GM18868 (cell line): ENCODE results near the gene ZNF407.

ENCODE experiments used
- ATAC-seq: cut with Tn5 transposase; IDR thresholded peaks from one replicate; pipeline ENCODE4 v1.9.1; 2021; ENCODE audit warnings: mild to moderate bottlenecking, moderate library complexity; ENCODE audit not compliant: unreplicated experiment

ZNF407 gene

GRCh38 chr18:74715306-74715705, 117.6 kb downstream of the ZNF407 start:
- ATAC-seq, result no peak

- ATAC-seq, result no peak
Measured at GRCh38 chr18:74715865-74716712, 118.4 kb downstream of the ZNF407 start.

DNA sequence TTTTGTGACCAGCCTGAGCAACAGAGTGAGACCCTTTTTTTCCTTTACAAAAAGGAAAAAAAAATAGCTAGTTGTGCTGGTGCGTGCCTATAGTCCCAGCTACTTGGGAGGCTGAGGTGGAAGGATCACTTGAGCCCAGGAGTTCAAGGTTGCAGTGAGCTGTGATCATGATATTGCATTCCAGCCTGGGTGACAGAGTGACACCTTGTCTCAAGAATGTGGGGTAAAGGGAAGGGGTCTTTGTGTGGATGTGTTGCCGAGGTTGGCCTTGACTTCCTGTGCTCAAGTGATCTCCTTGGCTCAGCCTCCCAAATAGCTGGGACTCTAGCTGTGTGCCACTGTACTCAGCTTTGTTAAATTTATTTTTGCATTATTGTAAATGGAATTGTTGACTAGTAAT, 120.6 kb downstream of the ZNF407 start:
- ATAC-seq, result no peak

DNA sequence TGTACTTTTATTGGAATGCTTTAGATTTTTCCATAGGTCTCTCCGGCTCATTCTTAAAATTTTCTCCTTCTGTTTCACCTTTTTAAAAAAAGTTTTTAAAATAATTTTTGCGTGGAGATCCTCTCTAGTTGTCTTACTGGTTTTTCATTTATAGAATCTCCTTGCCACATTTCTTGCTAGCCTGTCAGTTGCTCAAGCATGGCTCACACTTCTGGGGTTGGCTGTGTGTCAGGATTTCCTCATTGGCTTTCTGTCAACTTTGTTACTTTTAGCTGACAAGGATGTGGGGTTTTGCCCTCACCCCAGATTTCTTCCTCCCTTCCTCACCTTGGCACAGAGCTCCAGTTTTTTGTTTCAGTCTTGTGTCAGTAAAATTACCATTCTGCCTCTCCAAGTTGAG, 124.6 kb downstream of the ZNF407 start:
- no peak for ATAC-seq

GRCh38 chr18:74724186-74724585, 126.5 kb downstream of the ZNF407 start:
- ATAC-seq, result no peak

- ATAC-seq, result no peak
Measured at GRCh38 chr18:74725690-74726089, 128.0 kb downstream of the ZNF407 start.

- no peak for ATAC-seq
Measured at GRCh38 chr18:74728586-74728985, 130.9 kb downstream of the ZNF407 start.

- no peak for ATAC-seq
Measured at GRCh38 chr18:74731097-74731496, 133.4 kb downstream of the ZNF407 start.

DNA sequence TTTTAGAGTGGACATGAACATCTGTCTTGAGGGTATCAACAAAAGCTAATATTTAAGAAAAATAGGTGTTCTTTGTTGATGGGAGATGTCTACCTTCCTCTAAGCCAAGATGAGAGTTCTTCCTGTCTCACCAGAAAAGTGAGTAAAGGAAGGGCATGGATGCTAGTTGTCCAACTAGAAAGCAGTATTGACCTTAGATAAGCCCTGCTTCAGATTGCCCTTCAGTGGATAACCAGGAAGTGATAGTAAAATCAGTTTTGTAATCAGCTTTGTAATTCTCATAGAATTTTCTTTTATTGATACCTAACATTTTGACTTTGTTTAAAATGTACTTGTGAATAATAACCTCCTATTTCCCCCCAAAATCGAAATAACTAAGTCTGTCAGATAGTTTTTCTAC, 134.7 kb downstream of the ZNF407 start:
- no peak for ATAC-seq

GRCh38 chr18:74733598-74733997, 135.9 kb downstream of the ZNF407 start:
- no peak for ATAC-seq

DNA sequence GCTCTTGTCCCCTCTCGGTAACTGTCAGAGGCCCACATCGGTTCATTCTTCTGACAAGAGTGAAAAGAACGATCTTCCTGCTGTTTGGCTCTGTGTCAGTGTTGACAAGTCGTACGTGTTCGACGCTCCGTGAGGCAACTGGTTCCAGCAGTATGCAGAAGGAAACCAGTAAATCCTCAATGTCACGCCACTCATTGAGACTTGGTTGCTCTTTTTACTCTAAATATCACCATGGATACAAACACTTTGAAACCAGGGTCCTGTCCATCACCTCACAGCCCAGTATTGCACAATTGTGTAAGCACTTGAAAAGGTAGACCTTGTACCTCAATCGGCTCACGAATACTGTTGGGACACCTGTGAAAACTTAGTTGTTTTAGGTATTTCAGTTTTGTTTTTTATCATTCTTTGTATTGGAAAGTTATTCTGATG, 136.4 kb downstream of the ZNF407 start:
- no peak for ATAC-seq

DNA sequence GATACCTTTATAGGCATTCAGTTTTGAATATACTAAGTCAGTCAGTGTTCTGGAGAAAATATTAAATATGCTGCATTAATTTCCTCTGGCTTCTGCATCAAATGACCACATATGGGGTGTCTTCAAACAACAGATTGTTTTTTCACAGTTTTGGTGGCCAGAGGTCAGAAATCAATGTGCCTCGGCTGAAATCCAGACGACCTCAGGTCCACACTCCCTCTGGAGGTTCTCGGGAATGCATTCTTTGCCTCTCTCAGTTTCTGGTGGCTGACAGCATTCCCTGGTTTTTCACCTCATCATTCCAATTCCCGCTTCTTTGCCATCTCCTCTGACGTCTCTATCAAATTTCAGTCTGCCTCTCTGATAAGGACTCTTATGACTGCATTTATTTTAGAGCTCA, 142.3 kb downstream of the ZNF407 start:
- ATAC-seq, result no peak

DNA sequence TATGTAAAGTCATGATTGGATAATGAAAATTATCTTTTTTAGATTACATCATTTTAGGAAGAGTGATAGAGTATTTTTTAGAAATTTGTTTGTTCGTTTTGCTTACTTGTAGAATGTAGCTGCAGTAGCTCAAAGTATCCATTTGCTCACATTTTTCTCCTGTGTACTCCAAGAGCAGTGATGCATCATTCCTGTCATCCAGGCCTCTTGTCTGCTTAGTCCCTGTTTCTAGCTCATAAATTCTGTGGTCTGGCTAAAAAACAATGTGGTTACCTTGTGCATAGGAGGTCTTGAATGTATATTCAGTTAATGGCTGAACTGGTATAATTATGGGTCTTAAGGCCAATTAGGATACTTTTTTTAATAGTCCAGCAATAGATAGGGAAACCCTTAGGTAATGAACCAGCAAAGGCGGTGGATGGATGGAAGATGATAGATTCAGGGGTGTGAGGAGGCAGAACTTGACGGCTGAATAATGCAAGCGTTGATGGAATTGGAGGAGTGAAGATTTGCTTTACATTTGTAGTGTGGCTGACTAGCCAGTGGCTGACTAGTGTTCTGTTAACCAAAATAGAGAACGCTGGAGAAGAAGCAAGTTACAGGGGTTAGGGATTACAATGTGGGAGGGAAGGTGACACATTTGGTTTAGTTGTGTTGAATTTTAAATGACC, 145.0 kb downstream of the ZNF407 start:
- no peak for ATAC-seq

- no peak for ATAC-seq
Measured at GRCh38 chr18:74745633-74746403, 148.1 kb downstream of the ZNF407 start.

DNA sequence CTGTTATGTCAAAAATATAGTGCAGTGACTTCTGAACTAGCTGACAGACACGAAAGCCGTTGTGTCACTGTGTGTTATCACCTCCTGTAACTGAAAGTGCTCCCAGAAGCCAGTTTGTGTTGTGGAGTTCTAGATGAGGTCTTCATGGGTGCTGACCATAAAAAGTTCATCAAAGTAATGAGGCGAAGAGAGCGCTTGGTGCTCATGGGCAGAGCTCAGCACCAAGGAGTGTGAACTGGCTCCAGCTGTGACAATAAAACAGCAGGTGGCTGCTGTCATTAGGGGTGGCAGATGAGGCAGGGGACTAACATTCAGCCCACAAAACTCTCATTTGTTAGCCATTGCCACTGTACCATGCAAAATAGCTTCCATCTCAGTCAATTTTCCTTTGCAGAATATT, 151.1 kb downstream of the ZNF407 start:
- no peak for ATAC-seq

GRCh38 chr18:74758995-74759394, 161.3 kb downstream of the ZNF407 start:
- ATAC-seq, result no peak

GRCh38 chr18:74760026-74760425, 162.4 kb downstream of the ZNF407 start:
- no peak for ATAC-seq

GRCh38 chr18:74760436-74760835, 162.8 kb downstream of the ZNF407 start:
- ATAC-seq, result no peak

DNA sequence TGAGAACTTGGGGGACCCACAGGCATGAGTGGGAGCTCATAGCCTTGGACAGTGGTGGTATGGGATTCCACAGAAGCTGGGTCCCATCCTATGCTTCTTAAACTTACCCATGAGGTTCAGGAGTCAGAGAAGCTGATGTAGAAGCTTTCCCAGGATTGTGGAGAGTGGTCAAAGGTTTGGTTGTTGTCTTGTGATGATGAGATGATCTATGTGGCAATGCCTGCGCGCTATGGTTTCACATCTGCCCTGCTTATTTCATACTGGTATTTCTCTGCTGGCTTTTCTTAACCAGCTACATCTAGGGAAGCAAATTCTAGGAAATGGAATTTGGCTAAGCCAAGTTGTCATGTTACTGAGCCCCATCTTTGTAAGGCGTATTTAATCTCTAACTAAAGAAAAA, 168.6 kb downstream of the ZNF407 start:
- no peak for ATAC-seq

- no peak for ATAC-seq
Measured at GRCh38 chr18:74768096-74768495, 170.4 kb downstream of the ZNF407 start.

- ATAC-seq, result peak; percentile 91
Measured at GRCh38 chr18:74773171-74773624, 175.5 kb downstream of the ZNF407 start.
